GM12878 (cell line): ENCODE data around the gene UFD1. TPM values are rescaled to one million over a fixed set of nuclear protein-coding genes. Genes with fewer than 3 reads are reported as not detected.

Source experiments
- BCLAF1 ChIP-seq: fragments of 450-650 bp; IDR thresholded peaks from 2 replicates; pipeline ENCODE4 v1.6.1; 2017; ENCODE audit warnings: antibody characterized with exemption, mild to moderate bottlenecking, moderate library complexity
- BRCA1 ChIP-seq: IDR thresholded peaks from 2 replicates; pipeline ENCODE4 v1.6.1; 2011; ENCODE audit warnings: low read depth, low read length, improper control_type of control experiment
- CREM ChIP-seq: IDR thresholded peaks from 2 replicates; pipeline ENCODE4 v1.6.1; 2014; ENCODE audit warnings: antibody characterized with exemption, low read depth
- FOS ChIP-seq: IDR thresholded peaks from 3 replicates; pipeline ENCODE4 v1.6.1; 2011; ENCODE audit warnings: borderline replicate concordance; ENCODE audit not compliant: insufficient read length; ENCODE audit errors: extremely low read depth
- FOXM1 ChIP-seq: IDR thresholded peaks from 2 replicates; pipeline ENCODE4 v1.6.1; 2012; ENCODE audit warnings: low read depth, mild to moderate bottlenecking, inconsistent platforms, low read length, moderate library complexity
- HDGF ChIP-seq: fragments of 450-650 bp; IDR thresholded peaks from 2 replicates; pipeline ENCODE4 v1.6.1; 2016; ENCODE audit warnings: antibody characterized with exemption
- JUND ChIP-seq: IDR thresholded peaks from 2 replicates; pipeline ENCODE4 v1.6.1; 2012; ENCODE audit warnings: low read depth, mild to moderate bottlenecking, low read length, improper control_type of control experiment, moderate library complexity
- KLF5 ChIP-seq: fragments of 450-650 bp; IDR thresholded peaks from 2 replicates; pipeline ENCODE4 v1.6.1; 2014; ENCODE audit warnings: mild to moderate bottlenecking; ENCODE audit not compliant: partially characterized antibody
- LARP7 ChIP-seq: fragments of 450-650 bp; IDR thresholded peaks from 2 replicates; pipeline ENCODE4 v1.6.1; 2017; ENCODE audit warnings: mild to moderate bottlenecking
- NFYB ChIP-seq: IDR thresholded peaks from 2 replicates; pipeline ENCODE4 v1.6.1; 2011; ENCODE audit warnings: low read depth, mild to moderate bottlenecking, low read length, improper control_type of control experiment, moderate library complexity; ENCODE audit not compliant: insufficient read depth
- SIN3A ChIP-seq: IDR thresholded peaks from 2 replicates; pipeline ENCODE4 v1.6.1; 2012; ENCODE audit warnings: low read depth, low read length, improper control_type of control experiment
- SMAD5 ChIP-seq: IDR thresholded peaks from 2 replicates; pipeline ENCODE4 v1.6.1; 2016; ENCODE audit warnings: antibody characterized with exemption, low read depth
- STAT3 ChIP-seq: IDR thresholded peaks from 2 replicates; pipeline ENCODE4 v1.6.1; 2011; ENCODE audit warnings: low read depth, low read length, improper control_type of control experiment
- TAF1 ChIP-seq: IDR thresholded peaks from 2 replicates; pipeline ENCODE4 v1.6.1; 2011; ENCODE audit warnings: mild to moderate bottlenecking, low read depth, low read length, borderline replicate concordance
- TCF7 ChIP-seq: IDR thresholded peaks from 2 replicates; pipeline ENCODE4 v1.6.1; 2014; ENCODE audit warnings: antibody characterized with exemption, borderline replicate concordance
- ZNF592 ChIP-seq: fragments of 450-650 bp; IDR thresholded peaks from 2 replicates; pipeline ENCODE4 v1.6.1; 2017; ENCODE audit warnings: mild to moderate bottlenecking, moderate library complexity
- ZNF622 ChIP-seq: fragments of 450-650 bp; IDR thresholded peaks from 2 replicates; pipeline ENCODE4 v1.6.1; 2017; ENCODE audit warnings: mild to moderate bottlenecking, inconsistent platforms
- ZZZ3 ChIP-seq: IDR thresholded peaks from 2 replicates; pipeline ENCODE4 v1.6.1; 2011; ENCODE audit warnings: low read depth; ENCODE audit not compliant: control insufficient read depth, insufficient read length
- polyA plus RNA-seq, 11 experiments: library from polyadenylated mRNA; depleted of rRNA in 4 of 11; unstranded in 6 of 11; stranded (reverse) in 5 of 11; fragments of >200 nt; fragmentation: Nextera tagmentation in 4 of 11; fragmentation: Illumina TruSeq in 1 of 11; extraction: Ambion mirVana in 4 of 11; extraction: Trizol in 1 of 11; gene quantifications; 1 replicate in 1 of 11; 2 replicates in 10 of 11; pipeline versions ENCODE4 v1.2.1 to v1.2.3, GENCODE V29; 2011 to 2016; ENCODE audit warnings: inconsistent platforms in 2 of 11, missing spikeins in 2 of 11, low read depth in 1 of 11
- total RNA-seq, 4 experiments: library from RNA; depleted of rRNA in 3 of 4; stranded (reverse); fragments of >200 nt in 3 of 4; fragmentation: Illumina TruSeq in 1 of 4; extraction: Trizol in 1 of 4; gene quantifications; 2 replicates each; pipeline versions ENCODE4 v1.2.1 to v1.2.3, GENCODE V29; 2013 to 2021
- TF ChIP-seq, protein P1 (sequence below): IDR thresholded peaks from 2 replicates; pipeline ENCODE4 v1.6.1; 2011; ENCODE audit warnings: low read depth, low read length, improper control_type of control experiment, borderline replicate concordance
- TF ChIP-seq, protein P2 (sequence below): IDR thresholded peaks from 2 replicates; pipeline ENCODE4 v1.6.1; 2012; ENCODE audit warnings: low read depth, low read length, improper control_type of control experiment
- TF ChIP-seq, protein P3 (sequence below): fragments of 450-650 bp; formaldehyde crosslinking; IDR thresholded peaks from 2 replicates; pipeline ENCODE4 v1.4.0; 2022; ENCODE audit warnings: mild to moderate bottlenecking, moderate library complexity

The UFD1 gene
- total and polyA plus RNA-seq, 10 of the 15 experiments (the other 5 are each of a cell fraction or from before 2014, with no cell fraction given): 67.2 to 143 (median 117) TPM

GRCh38 chr22:19478901-19479354, at the start of gene UFD1 (continued):
- TF ChIP-seq TAF1 (peak; percentile 80), ZNF622 (no peak), KLF5 (peak; percentile 99), CREM (no peak), ZNF592 (no peak), ZZZ3 (no peak), SIN3A (0 out of 2 replicates have a peak, but pooled peaks have one; percentile 44), FOXM1 (no peak; the same call in 1 of the 2 replicates), SMAD5 (no peak), BRCA1 (no peak), LARP7 (no peak), NFYB (no peak), TCF7 (no peak), BCLAF1 (peak; percentile 96), HDGF (no peak), FOS (no peak), STAT3 (no peak), JUND (peak; percentile 99)
- TF ChIP-seq, protein P1, sequence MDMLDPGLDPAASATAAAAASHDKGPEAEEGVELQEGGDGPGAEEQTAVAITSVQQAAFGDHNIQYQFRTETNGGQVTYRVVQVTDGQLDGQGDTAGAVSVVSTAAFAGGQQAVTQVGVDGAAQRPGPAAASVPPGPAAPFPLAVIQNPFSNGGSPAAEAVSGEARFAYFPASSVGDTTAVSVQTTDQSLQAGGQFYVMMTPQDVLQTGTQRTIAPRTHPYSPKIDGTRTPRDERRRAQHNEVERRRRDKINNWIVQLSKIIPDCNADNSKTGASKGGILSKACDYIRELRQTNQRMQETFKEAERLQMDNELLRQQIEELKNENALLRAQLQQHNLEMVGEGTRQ: no peak
- TF ChIP-seq, protein P2, sequence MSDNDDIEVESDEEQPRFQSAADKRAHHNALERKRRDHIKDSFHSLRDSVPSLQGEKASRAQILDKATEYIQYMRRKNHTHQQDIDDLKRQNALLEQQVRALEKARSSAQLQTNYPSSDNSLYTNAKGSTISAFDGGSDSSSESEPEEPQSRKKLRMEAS: no peak
- TF ChIP-seq, protein P3, sequence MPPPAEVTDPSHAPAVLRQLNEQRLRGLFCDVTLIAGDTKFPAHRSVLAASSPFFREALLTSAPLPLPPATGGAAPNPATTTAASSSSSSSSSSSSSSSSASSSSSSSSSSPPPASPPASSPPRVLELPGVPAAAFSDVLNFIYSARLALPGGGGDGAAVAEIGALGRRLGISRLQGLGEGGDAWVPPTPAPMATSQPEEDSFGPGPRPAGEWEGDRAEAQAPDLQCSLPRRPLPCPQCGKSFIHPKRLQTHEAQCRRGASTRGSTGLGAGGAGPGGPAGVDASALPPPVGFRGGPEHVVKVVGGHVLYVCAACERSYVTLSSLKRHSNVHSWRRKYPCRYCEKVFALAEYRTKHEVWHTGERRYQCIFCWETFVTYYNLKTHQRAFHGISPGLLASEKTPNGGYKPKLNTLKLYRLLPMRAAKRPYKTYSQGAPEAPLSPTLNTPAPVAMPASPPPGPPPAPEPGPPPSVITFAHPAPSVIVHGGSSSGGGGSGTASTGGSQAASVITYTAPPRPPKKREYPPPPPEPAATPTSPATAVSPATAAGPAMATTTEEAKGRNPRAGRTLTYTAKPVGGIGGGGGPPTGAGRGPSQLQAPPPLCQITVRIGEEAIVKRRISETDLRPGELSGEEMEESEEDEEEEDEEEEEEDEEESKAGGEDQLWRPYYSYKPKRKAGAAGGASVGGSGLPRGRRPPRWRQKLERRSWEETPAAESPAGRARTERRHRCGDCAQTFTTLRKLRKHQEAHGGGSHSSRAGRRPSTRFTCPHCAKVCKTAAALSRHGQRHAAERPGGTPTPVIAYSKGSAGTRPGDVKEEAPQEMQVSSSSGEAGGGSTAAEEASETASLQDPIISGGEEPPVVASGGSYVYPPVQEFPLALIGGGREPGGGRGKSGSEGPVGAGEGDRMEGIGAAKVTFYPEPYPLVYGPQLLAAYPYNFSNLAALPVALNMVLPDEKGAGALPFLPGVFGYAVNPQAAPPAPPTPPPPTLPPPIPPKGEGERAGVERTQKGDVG (CRISPR knock-in tag): no peak
